Endothelial cell of umbilical vein (primary cell): Measurements from ENCODE around the gene NACAD. TPM values are rescaled to one million over a fixed set of nuclear protein-coding genes. Genes with fewer than 3 reads are reported as not detected.

Experiments
- BruUV-seq: library from RNA; stranded (reverse); fragments of 400-500 nt; replicated peaks from 2 replicates; lab custom pipeline; 2021; lab: Mats Ljungman, UMichigan
- CTCF ChIA-PET: fragments of 300-600, 350-600 bp; sonication (Branson Sonifier 250); formaldehyde crosslinking; loops from one replicate; lab custom pipeline; 2021; ENCODE audit warnings: antibody characterized with exemption, inconsistent platforms; lab: Charles Lee
- POLR2A ChIA-PET: fragments of 300-600, 350-600 bp; sonication (Branson Sonifier 250); formaldehyde crosslinking; loops from one replicate; lab custom pipeline; 2021; ENCODE audit warnings: antibody characterized with exemption, inconsistent platforms; lab: Charles Lee
- DNase-seq: peaks from one replicate; pipeline ENCODE4 v3.0.0-alpha.2; 2011; ENCODE audit warnings: low read depth, low spot score
- FAIRE-seq: peaks from 2 replicates; lab custom pipeline; 2011; peaks lifted over from hg19 to GRCh38; lab: Jason Lieb, UNC
- H2AFZ ChIP-seq: 2 replicates; pipeline ENCODE4 v1.6.0; 2012; ENCODE audit warnings: low read depth, low read length, control low read depth, inconsistent platforms
- H3K27ac ChIP-seq: 2 replicates; pipeline ENCODE4 v1.5.1; 2011; ENCODE audit warnings: low read depth, mild to moderate bottlenecking, control low read depth, low read length, moderate library complexity; ENCODE audit not compliant: insufficient read depth
- H3K27me3 ChIP-seq, 2 experiments: 2 replicates each; pipeline versions ENCODE4 v1.6.0 to v1.6.1; 2011; ENCODE audit warnings: low read length in 2 of 2, mixed read lengths in 1 of 2; ENCODE audit not compliant: control insufficient read depth in 2 of 2, insufficient read depth in 2 of 2
- H3K36me3 ChIP-seq, 2 experiments: 2 replicates in 1 of 2; 3 replicates in 1 of 2; pipeline ENCODE4 v1.5.1; 2011; ENCODE audit warnings: low read length in 2 of 2, mild to moderate bottlenecking in 1 of 2, moderate library complexity in 1 of 2; ENCODE audit not compliant: control insufficient read depth in 2 of 2, insufficient read depth in 2 of 2; ENCODE audit errors: extremely low read depth in 1 of 2
- H3K4me1 ChIP-seq: 3 replicates; pipeline ENCODE4 v1.5.1; 2011; ENCODE audit warnings: mild to moderate bottlenecking, low read length; ENCODE audit not compliant: control insufficient read depth, insufficient read depth; ENCODE audit errors: extremely low read depth
- H3K4me2 ChIP-seq: 2 replicates; pipeline ENCODE4 v1.6.1; 2011; ENCODE audit warnings: low read length, control low read depth, mixed read lengths; ENCODE audit not compliant: insufficient read depth
- H3K4me3 ChIP-seq, 3 experiments: fragments of 200-600 bp in 1 of 3; sonication (generic), shearing (Covaris generic) in 1 of 3; replicated peaks in 1 of 3; 2 replicates each; pipeline ENCODE4 v1.5.1; 2011 to 2016; ENCODE audit warnings: control low read depth in 3 of 3, low read length in 3 of 3, mild to moderate bottlenecking in 2 of 3, inconsistent platforms in 1 of 3, low read depth in 1 of 3, moderate library complexity in 1 of 3; ENCODE audit not compliant: insufficient read depth in 1 of 3
- H3K79me2 ChIP-seq: 2 replicates; pipeline ENCODE4 v1.6.0; 2012; ENCODE audit warnings: low read length, inconsistent platforms; ENCODE audit not compliant: control insufficient read depth, insufficient read depth
- H3K9ac ChIP-seq: replicated peaks from 2 replicates; pipeline ENCODE3; 2011; ENCODE audit warnings: low read length, control low read depth; ENCODE audit not compliant: insufficient read depth; ENCODE audit errors: extremely low read depth
- H3K9me1 ChIP-seq: replicated peaks from 3 replicates; pipeline ENCODE4 v1.6.0; 2011; ENCODE audit warnings: mild to moderate bottlenecking, low read length; ENCODE audit not compliant: control insufficient read depth, insufficient read depth; ENCODE audit errors: extremely low read depth
- H3K9me3 ChIP-seq: replicated peaks from 2 replicates; pipeline ENCODE4 v1.5.1; 2012; ENCODE audit warnings: low read length, inconsistent platforms; ENCODE audit not compliant: control insufficient read depth, insufficient read depth
- H4K20me1 ChIP-seq: replicated peaks from 2 replicates; pipeline ENCODE3; 2011; ENCODE audit warnings: mild to moderate bottlenecking, low read length; ENCODE audit not compliant: control insufficient read depth, insufficient read depth; ENCODE audit errors: extremely low read depth
- MYC ChIP-seq: IDR thresholded peaks from one replicate; pipeline ENCODE4 v1.6.1; 2011; ENCODE audit warnings: mild to moderate bottlenecking, low read depth, low read length
- POLR2A ChIP-seq: IDR thresholded peaks from 2 replicates; pipeline ENCODE4 v1.6.1; 2012; ENCODE audit warnings: low read depth, mild to moderate bottlenecking, control low read depth, low read length
- POLR2AphosphoS5 ChIP-seq: IDR thresholded peaks from 2 replicates; pipeline ENCODE4 v1.6.1; 2012; ENCODE audit warnings: low read depth, mild to moderate bottlenecking, control low read depth, low read length, moderate library complexity; ENCODE audit not compliant: insufficient read depth
- dilution Hi-C: fragments of 300-500 bp; cut with MboI; formaldehyde crosslinking; loops from one replicate; pipeline ENCODE4 v1.15.0; 2019; ENCODE audit warnings: low sequenced_read_pairs; ENCODE audit not compliant: extremely low pct_ligation_motif_present
- intact Hi-C: fragments of 100-400 bp; cut with micrococcal nuclease; formaldehyde crosslinking; loops from one replicate; pipeline ENCODE4 v1.10.0; 2022
- polyA plus RNA-seq, 4 experiments: library from polyadenylated mRNA; depleted of rRNA in 3 of 4; stranded (reverse) in 3 of 4; unstranded in 1 of 4; fragments of >200 nt; gene quantifications; 2 replicates each; pipeline versions ENCODE4 v1.2.1 to v1.2.3, GENCODE V29; 2011 to 2012; ENCODE audit warnings: missing spikeins in 1 of 4
- total RNA-seq: library from RNA; stranded (reverse); gene quantifications from 2 replicates; pipeline ENCODE4 v1.2.3, GENCODE V29; 2021
- TF ChIP-seq, protein P1 (sequence below), 2 donors: IDR thresholded peaks; 1 replicate in 1 of 2; 2 replicates in 1 of 2; pipeline ENCODE4 v1.5.1; 2011; ENCODE audit warnings: low read length in 2 of 2, mild to moderate bottlenecking in 2 of 2, moderate library complexity in 2 of 2, control low read depth in 1 of 2, inconsistent platforms in 1 of 2, low read depth in 1 of 2; ENCODE audit not compliant: insufficient read depth in 1 of 2; ENCODE audit errors: extremely low read depth in 1 of 2
- TF ChIP-seq, protein P2 (sequence below): IDR thresholded peaks from 2 replicates; pipeline ENCODE4 v1.6.1; 2011; ENCODE audit not compliant: insufficient read depth, insufficient read length

The NACAD gene
- total and polyA plus RNA-seq, 2 donors (not counting 3 experiments of a cell fraction or from before 2014, with no cell fraction given), result 1.4 to 6.6 TPM

DNA sequence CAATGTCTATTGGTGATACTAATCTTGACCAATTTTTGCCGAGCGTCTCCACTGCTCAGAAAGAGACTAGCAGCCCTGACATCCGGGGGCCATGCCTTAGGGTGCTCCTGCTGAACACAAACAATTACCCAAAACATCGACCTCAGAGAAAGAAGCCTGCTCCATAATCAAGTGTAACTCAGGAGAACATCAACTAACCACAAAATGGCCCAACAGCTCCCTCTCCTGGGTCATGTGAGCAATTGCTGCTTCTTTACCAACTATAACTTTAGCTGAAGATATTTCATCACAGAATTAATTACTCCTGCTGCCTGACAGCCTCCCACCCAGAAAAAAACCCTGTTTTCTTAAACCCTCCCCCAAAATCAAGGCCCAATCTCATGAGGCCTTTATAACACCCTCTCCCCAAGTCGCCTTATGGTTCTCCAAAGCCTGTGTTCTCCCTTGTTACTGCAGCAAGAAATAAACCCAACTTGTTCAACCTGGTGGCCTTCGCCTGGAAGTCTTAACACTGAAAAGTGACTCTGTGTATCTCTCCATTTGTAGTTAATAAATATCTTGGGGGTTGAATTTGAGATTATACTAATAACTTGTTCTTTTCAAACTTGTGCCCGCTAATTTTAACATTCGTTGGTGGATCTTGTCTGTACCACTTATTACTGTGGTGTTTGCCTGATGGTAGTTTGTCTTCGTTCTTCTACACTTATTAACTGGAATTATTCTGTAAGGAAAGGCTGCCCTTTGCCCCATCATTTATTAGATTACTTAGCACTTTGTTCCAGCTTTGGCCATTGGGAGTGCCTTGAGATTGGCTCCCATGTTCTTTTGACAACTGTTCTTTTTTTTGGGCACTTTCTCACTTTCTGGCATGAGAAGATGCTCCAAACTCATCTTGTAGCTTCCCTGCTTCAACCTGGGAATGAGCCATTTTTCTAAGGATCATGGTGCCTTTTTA is 47.6 kb upstream of the NACAD start:
- Histone ChIP-seq H3K9me1 (no peaks in the 10 kb centered on the region), H3K4me3 (no peak overlapping the region), H2AFZ (no peak overlapping the region), H3K27ac (no peak overlapping the region), H3K4me1 (no peaks in the 10 kb centered on the region), H3K36me3 (no peaks in the 10 kb centered on the region), H3K9me3 (no peaks in the 10 kb centered on the region), H3K9ac (no peak overlapping the region), H3K27me3 (peaks cover 4 to 5% of the 10 kb centered on the region in 2 experiments), H3K79me2 (no peaks in the 10 kb centered on the region), H3K4me2 (no peak overlapping the region), H4K20me1 (no peaks in the 10 kb centered on the region)
- FAIRE-seq (peak; percentile 85), DNase-seq (peak; percentile 73)
- ChIA-PET POLR2A (no interaction called here), CTCF (interaction anchor here (0.6 to 9.8 kb wide), 52 partner anchors 8 to 1337 kb away, joined by 3 to 585 read pairs (median 5); partner anchors contain the start of genes DDX56, H2AZ2, NACAD and TBRG4)
- BruUV-seq, result no TSS peak
- dilution Hi-C loops (no loop called here), intact Hi-C loops (loop anchor here (1.0 kb wide), 6 partner anchors 25 to 548 kb away; partner anchors contain the start of gene TBRG4)
- TF ChIP-seq POLR2A (no peak), POLR2AphosphoS5 (no peak), MYC (no peak)
- TF ChIP-seq, protein P1, sequence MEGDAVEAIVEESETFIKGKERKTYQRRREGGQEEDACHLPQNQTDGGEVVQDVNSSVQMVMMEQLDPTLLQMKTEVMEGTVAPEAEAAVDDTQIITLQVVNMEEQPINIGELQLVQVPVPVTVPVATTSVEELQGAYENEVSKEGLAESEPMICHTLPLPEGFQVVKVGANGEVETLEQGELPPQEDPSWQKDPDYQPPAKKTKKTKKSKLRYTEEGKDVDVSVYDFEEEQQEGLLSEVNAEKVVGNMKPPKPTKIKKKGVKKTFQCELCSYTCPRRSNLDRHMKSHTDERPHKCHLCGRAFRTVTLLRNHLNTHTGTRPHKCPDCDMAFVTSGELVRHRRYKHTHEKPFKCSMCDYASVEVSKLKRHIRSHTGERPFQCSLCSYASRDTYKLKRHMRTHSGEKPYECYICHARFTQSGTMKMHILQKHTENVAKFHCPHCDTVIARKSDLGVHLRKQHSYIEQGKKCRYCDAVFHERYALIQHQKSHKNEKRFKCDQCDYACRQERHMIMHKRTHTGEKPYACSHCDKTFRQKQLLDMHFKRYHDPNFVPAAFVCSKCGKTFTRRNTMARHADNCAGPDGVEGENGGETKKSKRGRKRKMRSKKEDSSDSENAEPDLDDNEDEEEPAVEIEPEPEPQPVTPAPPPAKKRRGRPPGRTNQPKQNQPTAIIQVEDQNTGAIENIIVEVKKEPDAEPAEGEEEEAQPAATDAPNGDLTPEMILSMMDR (IDR thresholded peaks at IDR 0.05; ENCODE audit: extremely low read depth in 1 of 2, insufficient read depth in 1 of 2, low read depth in 1 of 2, low read length in 2 of 2), result peak; percentile 79 to 83
- TF ChIP-seq, protein P2, sequence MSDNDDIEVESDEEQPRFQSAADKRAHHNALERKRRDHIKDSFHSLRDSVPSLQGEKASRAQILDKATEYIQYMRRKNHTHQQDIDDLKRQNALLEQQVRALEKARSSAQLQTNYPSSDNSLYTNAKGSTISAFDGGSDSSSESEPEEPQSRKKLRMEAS, result no peak
